Effector CD8-positive, alpha-beta T cell (primary cell): ENCODE results near the gene JMJD6.
"Not testable (repeated sequence)": the region's sequence is repeated elsewhere in the genome, so short reads cannot be mapped to it uniquely, and the experiment has no call there.

Experiments used
- DNase-seq: peaks from one replicate; lab custom pipeline; 2025; lab: John Stamatoyannopoulos, UW

Gene JMJD6

DNA sequence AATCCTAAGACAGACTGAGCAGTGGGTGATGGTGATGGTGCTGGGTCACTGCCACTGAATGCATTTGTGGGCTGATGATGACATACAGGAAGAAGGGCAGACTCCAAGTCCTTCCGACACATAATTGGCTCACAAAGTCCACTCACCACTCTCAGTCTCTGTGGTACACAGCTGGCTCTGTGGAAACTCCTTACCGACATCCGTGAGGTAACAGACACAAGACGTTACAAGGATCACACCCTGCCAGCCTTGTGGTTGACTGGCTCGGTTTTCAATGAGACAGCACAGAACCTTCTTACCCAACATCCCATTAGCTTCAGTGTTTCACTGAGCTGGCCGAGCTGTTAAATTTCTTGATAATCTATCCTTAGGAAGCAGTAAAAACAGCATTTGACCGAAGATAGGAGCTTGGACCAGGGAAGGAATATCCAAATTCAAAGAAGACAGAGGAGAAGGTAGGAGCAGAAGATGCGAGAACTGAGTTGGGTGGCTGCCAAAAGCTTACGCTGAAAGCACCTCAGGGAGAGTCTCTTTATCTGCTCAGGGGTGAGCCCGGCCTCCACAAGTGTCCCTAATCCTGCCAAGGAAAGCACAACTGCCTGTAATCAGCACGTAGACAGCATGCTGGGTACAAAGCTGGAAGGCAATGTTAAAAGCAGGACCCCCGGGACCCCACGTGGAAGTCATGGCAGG lies 10.1 kb downstream of the JMJD6 start:
- peak; percentile 47 for DNase-seq

DNA sequence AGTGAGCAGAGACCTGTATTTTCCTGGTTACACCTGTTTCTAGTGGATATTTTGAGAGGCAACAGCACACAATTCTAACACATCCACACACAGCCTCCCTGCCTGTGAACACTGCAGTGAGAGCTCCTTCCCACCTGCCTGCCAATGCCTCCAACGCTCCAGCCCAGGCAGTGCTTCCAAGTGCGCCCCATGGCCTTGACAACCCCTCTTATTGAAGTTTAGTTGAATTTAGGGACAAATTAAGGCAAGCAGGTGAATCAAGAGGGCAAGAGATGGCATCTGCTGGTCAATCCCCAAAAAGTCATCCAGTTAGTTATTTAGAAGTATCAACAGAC lies 10.9 kb downstream of the JMJD6 start:
- DNase-seq, result no peak

GRCh38 chr17:76714822-76715495 lies 11.4 kb downstream of the JMJD6 start:
- peak; percentile 76 for DNase-seq

DNA sequence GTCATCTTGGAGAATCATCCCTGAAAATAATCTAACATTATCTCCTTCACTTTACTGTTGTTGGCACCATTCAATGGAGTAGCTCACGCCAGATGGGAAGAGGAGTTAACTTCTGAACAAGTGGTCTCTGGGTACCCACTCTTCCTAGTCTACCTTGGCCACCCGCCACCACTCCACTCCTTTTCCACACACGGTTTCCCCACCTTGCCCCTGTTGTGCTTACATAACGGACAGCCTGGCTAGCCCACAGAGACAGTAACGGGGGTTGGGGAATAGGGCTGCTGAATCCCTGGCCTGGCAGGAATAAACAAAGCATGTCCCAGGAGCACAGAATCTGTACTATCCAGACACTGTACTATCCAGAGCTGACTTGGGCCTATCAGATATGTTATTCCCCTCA lies 12.1 kb downstream of the JMJD6 start:
- no peak for DNase-seq

DNA sequence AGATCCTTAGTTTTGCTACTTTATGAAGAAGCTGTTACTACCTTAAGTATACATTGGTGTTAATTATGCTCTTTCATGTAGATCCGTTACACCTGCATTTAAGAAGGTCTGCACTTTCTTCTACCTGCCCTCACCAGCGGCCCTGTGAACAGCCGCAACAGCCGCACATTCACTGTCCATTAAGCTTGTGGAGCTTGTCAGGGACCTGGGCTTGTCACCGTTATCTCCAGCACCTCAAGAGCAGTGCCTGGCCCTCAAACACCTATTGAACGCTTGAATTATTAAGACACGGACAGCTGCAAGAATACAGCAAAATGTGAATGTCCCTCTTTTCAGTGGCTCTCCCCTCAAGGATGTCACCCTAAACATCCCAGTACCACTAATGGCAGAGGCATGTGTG lies 12.6 kb downstream of the JMJD6 start:
- DNase-seq, result no peak

GRCh38 chr17:76712321-76712720 lies 14.1 kb downstream of the JMJD6 start:
- DNase-seq, result not testable (repeated sequence)

- DNase-seq, result peak; percentile 52
These were observed 15.4 kb downstream of the JMJD6 start, which contains the start of gene MXRA7 for GRCh38 chr17:76710863-76711611. Gene MXRA7, minus strand, starts transcription at chr17:76710965. Its CDS starts 19 bp downstream, at chr17:76710946.

GRCh38 chr17:76709951-76710862 lies 16.2 kb downstream of the JMJD6 start:
- not testable (repeated sequence) for DNase-seq

GRCh38 chr17:76709077-76709950 lies 17.1 kb downstream of the JMJD6 start:
- no peak for DNase-seq

DNA sequence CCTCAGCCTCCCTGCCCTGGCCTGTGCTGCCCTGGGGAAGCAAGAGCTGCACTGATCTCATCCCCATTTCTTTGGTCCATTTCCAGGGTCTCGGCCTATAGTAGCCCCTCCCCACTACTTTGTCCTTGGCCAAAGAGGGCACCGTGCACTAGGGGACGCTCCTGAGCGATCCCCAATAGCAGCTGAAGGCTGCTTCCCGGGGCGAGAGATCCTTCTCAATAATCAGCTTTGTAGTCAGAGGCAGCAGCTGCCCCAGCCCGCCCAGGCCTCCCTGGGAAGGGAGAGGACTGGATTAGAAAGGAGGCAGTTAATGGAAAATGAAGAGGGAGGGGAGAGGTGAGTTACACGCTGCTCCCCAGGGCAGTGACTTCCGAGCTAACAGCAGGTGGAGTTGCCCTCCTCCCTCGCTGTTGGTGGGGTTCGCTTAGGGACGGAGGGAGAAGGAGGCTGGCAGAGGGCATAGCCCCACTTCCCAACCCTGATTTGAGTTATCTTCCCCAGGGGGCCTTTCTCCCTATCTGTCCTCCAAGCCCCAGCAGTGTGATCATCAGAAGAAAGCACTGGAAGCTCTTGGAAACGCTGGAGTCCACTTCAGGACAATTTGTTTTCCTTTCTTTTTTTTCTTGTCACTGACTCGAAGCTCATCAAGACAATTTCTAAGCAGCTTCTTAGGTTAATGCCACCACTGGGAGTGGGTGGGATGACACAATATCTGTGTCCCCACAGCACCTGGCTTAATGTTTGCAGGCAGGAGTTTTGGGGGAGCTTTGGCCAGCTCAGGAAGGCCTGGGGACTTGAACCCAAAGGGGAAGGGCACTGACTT lies 18.2 kb downstream of the JMJD6 start:
- no peak for DNase-seq

- no peak for DNase-seq
These were observed 19.6 kb downstream of the JMJD6 start for GRCh38 chr17:76706817-76707216.

- no peak for DNase-seq
These were observed 21.6 kb downstream of the JMJD6 start for GRCh38 chr17:76704805-76705204.

GRCh38 chr17:76702941-76703637 lies 23.3 kb downstream of the JMJD6 start:
- DNase-seq, result no peak

DNA sequence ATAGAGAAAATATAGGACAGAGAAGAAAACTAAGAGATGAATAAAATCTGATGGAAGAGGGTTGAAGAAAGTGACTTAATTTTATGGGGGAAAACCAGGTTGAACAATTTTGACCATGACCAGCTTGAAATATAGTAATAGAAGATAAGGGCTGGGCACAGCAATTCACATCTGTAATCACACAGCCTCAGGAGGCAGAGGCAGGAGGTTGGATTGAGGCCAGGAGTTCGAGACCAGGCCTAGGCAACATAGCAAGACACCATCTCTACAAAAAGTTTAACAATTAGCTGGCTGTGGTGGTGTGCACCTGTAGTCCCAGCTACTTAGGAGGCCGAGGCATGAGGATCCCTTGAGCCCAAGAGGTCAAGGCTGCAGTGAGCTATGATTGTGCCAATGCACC lies 24.3 kb downstream of the JMJD6 start:
- no peak for DNase-seq

- no peak for DNase-seq
These were observed 24.9 kb downstream of the JMJD6 start for GRCh38 chr17:76701471-76701967.

GRCh38 chr17:76700617-76701470 lies 25.6 kb downstream of the JMJD6 start:
- DNase-seq, result no peak

GRCh38 chr17:76700270-76700616 lies 26.2 kb downstream of the JMJD6 start:
- DNase-seq, result no peak

DNA sequence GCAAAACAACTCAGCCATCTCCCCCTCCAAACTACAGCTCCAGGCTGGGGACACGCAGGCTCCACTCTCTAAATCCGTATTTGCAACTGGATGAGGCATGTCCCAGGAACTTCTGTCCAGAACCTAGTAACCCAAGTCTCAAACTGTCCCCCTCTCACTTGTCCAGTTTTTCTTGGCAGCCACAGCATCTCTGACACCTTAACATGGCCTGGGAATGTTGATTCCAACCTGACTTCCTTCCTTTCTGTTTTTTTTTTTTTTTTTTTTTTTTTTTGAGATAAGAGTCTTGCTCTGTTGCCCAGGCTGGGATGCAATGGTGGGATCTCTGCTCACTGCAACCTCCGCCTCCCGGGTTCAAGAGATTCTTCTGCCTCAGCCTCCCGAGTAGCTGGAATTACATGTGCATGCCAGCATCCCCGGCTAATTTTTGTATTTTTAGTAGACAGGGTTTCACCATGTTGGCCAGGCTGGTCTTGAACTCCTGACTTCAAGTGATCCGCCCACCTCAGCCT lies 27.9 kb downstream of the JMJD6 start:
- DNase-seq, result not testable (repeated sequence)
